HG02870 (cell line): ENCODE results near the gene KCNG2.

Experiments used
- ATAC-seq: cut with Tn5 transposase; IDR thresholded peaks from one replicate; pipeline ENCODE4 v1.9.1; 2021; ENCODE audit warnings: mild to moderate bottlenecking, moderate library complexity; ENCODE audit not compliant: unreplicated experiment

The KCNG2 gene

DNA sequence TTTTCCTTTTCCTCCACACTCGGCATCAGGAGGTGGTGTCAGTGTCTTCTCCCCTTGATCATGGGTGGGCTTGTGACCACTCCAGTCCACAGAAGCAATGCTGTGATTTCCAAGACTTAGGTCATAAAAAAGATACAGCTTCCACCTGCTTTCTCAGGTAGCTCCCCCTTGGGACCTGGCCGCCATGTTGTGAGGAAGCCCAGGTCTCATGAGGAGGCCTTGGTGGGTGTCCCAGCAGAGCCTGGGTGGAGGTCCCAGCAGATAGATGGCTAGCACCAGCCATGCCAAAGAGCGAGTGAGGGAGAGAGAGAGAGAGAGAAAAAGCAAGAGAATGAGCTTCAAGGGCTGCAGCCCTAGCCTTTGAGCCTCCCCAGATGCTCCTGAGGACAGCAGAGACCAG, 137.8 kb downstream of the KCNG2 start:
- ATAC-seq, result no peak

DNA sequence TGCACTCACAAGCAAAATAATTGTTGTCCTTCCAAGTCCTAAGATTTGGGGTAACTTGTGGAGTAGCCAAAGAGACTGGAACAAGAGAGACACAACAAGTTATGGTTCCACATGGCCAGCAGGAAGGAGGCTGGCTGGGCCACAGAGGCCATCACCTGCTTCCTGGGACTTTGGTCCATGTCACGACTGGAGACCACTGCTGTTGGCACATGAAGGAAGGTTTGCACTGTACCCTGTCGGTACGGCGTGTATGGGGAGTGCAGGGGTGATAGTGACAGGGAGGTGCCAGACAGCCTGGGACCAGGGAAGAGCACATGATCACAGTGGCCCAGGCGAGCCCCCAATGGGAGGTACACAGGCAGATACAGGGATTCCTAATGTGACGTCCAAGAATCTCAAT, 138.2 kb downstream of the KCNG2 start:
- ATAC-seq, result no peak

GRCh38 chr18:79936641-79937040, 138.9 kb downstream of the KCNG2 start:
- no peak for ATAC-seq

DNA sequence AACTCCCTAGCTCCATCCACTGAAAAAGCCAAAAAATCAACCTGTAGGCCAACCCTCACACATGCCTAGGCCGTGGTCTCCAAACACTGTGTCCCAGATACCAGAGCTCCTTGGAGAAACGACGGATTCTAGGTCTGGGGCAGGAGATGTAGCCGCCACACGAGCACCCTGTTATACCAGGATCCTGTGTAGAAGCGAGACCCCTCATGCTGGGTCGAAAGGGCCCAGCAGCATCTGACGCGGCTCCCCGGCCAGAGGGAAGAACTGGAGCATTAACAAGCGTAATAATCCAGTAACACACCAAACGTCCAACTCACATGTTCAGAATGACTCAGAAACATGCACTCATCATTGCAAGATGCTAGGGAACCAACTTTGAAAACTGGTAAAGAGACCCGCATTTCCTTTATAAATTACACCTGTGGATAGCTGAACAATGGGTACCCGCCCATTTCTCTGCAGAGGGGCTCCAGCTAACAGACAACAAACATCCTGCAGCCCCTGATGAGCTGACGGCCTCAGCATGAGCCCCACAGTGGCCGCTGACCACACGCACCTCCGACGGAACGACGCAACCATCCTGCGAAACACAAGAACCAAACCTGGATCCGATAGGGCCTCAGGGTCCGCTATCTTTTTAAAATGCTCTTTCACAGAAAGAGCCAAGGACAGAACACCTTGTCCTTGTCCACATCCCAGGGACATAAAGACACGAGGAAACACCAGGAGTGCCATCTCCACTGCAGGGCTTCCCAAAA, 139.5 kb downstream of the KCNG2 start:
- ATAC-seq, result no peak

DNA sequence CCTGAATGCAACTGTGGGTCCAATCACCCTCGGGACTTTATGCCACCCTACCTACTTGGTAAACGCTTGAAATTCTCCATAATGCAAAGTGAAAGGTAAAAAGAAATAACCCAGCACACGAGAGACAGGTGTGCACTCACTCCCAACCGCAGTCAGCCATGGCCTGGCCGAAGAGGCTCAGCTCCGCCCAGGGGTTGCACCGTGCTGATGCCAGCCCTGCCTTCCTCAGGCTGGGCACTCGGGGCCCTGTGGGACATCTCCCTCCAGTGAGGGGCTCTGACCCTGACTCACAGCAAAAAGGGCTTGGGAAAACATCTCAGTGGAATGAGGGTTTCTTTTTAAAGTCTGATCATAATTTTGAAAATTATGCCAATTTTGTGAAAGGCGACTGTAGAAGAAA, 140.5 kb downstream of the KCNG2 start:
- no peak for ATAC-seq

GRCh38 chr18:79939096-79939495, 141.4 kb downstream of the KCNG2 start:
- ATAC-seq, result no peak

GRCh38 chr18:79940126-79940813, 142.5 kb downstream of the KCNG2 start:
- no peak for ATAC-seq

DNA sequence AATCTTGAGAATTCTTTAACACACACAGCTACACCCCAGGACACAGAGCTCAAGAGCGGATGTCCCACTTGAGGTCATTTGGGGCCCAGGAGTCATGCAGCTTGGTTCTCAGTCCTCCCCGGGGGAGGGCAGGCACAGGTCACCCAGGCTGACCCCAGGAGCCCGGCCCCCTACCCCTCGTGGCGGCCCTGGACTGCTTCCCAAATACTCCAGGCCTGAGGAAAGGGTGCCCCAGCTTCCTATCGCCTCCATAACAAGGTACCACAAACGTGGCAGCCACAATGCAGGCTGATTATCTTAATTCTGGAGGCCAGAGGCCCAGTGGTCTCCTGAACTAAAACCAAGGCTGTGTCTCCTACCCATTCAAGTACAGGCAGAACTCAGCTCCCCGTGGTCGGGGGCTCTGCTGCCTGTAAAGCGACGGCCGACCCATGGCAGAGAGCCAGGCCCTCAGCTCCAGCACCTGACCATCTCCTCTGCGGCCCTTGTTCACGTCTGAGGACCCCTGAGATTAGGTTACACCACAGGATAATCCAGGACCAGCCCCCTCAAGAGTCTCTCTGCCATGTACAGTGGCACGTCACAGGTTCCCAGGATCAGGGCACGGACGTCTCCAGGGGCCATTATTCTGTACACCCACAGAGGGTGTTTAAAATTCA, 143.2 kb downstream of the KCNG2 start:
- no peak for ATAC-seq

GRCh38 chr18:79941473-79942119, 143.9 kb downstream of the KCNG2 start:
- ATAC-seq, result no peak

GRCh38 chr18:79942211-79942610, 144.5 kb downstream of the KCNG2 start:
- no peak for ATAC-seq

- no peak for ATAC-seq
Observed at GRCh38 chr18:79942786-79943607, 145.3 kb downstream of the KCNG2 start.

GRCh38 chr18:79943608-79944125, 145.9 kb downstream of the KCNG2 start:
- ATAC-seq, result no peak

DNA sequence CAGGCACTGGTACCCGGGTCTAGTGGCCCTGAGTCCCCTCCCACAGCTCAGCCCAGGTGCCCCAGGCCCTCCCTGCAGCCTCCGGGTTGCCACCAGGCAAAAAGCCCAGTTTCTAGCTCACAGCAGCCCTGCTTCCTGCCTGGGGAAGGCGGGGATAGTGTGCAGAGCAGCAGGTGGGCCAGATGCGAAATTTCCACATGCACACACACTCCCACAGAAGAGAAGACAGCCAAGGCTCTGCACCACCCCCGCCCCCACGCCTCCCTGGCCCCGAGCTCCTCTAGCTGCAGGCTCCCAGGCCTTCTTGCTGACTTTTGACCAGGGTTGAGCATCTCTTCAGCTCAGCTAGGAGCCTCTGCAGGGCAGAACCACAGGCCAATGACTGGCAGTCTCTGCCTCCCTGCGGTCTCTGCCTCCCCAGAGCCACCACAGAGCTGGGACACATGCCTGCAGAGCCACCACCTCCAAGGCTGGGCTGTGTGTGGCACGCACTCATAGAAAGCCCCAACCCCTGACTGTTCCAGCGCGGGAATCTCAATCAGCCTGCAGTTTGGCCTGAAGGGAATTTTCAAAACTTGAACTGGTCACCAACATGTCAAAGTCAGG, 146.5 kb downstream of the KCNG2 start:
- ATAC-seq, result peak; percentile 61

DNA sequence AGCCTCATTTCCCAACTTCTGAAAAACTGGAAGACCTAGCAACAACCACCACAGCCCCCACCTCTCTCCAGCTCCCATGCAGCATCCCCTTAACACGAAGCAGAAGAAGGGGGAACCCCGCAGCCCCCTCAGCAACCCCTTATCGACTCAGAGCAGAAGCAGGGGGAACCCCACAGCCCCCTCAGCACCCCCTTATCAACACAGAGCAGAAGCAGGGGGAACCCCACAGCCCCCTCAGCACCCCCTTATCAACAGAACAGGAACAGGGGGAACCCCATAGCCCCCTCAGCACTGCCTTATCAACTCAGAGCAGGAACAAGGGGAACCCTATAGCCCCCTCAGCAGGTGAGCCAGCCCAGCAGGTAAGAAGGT, 147.0 kb downstream of the KCNG2 start:
- ATAC-seq, result peak; percentile 3

- ATAC-seq, result no peak
Observed at GRCh38 chr18:79945118-79946042, 147.6 kb downstream of the KCNG2 start.

DNA sequence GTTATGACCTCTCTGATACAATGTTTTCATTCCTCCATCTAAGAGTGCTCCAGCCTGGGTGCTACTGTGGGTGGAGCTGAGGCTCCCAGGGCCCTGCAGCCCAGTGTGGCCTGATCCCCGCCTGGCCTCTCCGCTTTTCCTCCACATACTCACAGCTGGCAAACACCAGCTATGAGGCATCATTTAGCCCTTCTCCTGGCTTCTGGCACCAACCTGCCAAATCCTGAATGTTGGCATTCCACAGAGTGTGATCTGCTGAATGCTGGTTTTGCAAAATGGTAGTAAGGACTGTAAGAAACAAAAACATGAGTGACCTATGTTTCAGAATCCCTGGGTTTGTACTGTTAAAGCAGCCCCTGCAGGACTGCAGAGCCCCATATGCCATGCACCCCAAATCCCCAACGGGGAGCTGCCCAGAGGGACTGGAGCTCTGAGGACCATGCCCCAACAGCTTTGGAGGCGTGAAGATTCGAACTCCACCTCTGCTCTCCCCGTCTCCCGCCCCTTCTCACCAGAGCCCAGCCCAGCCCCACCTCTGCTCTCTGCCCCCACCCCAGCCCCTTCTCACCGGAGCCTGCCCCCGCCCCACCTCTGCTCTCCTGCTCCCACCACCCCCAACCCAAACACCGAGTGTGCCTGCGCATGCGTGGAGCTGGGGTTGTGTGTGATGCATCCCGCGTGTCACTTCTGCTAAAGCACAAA, 149.5 kb downstream of the KCNG2 start:
- no peak for ATAC-seq

DNA sequence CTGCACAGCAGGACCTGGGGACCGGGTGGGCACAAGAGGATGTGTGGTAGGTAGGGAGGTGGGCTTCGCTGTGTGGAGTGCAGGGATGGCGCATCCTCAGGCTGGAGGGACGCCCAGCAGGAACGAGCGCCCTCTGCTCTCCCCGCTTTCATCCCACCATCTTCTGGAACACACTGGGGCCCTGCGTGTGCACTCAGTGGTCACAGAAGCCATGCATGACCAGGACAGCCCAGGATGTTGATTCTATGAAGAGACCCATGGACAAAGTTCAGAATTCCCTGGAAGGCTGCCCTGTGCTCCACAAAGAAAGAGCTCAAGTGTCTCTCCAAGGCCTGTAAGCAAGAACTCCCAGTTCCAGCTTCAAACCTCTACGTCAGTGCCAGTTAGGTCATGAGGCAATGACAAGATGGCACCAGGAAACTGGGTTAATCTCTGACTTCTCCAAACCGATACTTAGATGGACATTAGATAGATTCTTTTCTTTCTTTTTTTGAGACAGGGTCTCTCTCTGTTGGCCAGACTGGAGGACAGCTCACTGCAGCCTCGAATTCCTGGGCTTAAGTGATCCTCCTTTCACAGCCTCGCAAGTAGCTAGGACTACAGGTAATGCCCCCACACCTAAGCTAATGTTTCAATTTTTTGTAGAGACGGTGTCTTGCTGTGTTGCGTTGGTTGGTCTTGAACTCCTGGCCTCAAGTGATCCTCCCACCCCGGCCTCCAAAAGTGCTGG, 150.3 kb downstream of the KCNG2 start:
- ATAC-seq, result no peak
